GM12878 (cell line): ENCODE results near the gene C17orf50. TPM values are rescaled to one million over a fixed set of nuclear protein-coding genes. Genes with fewer than 3 reads are reported as not detected.
A peak's percentile ranks its signal among the peaks of the same experiment; 100 is the strongest.

Experiments
- ATAC-seq: fragments of 200-7000 bp; cut with Tn5 transposase; 3 replicates; pipeline ENCODE4 v1.9.1; 2020; ENCODE audit warnings: mild to moderate bottlenecking, moderate library complexity
- BruUV-seq: library from RNA; stranded (reverse); fragments of 400-500 nt; replicated peaks from 2 replicates; lab custom pipeline; 2021; lab: Mats Ljungman, UMichigan
- CTCF ChIA-PET: fragments of 300-600 bp; sonication (Branson Sonifier 250); formaldehyde crosslinking; extraction: SDS; loops from one replicate; lab custom pipeline; 2021; ENCODE audit warnings: inconsistent platforms; lab: Yijun Ruan, JAX
- POLR2A ChIA-PET: fragments of 350-600 bp; formaldehyde crosslinking; extraction: SDS; loops from one replicate; lab custom pipeline; 2021; ENCODE audit warnings: inconsistent platforms; lab: Charles Lee
- RAD21 ChIA-PET: fragments of 300-600 bp; sonication (Branson Sonifier 250); formaldehyde crosslinking; loops from one replicate; lab custom pipeline; 2023; ENCODE audit warnings: antibody characterized with exemption; ENCODE audit not compliant: unreplicated experiment; lab: Charles Lee
- SMC1A ChIA-PET: fragments of 300-600 bp; sonication (Branson Sonifier 250); formaldehyde crosslinking; loops from one replicate; lab custom pipeline; 2023; ENCODE audit not compliant: unreplicated experiment, uncharacterized antibody; lab: Charles Lee
- DNase-seq: peaks from one replicate; pipeline ENCODE4 v3.0.0-alpha.2; 2011; ENCODE audit warnings: low read depth, low spot score
- FAIRE-seq: peaks from 3 replicates; lab custom pipeline; 2011; peaks lifted over from hg19 to GRCh38; lab: Jason Lieb, UNC
- H2AFZ ChIP-seq: 2 replicates; pipeline ENCODE4 v1.6.0; 2011; ENCODE audit warnings: low read depth, low read length, control low read depth; ENCODE audit not compliant: control insufficient read depth
- H3K27ac ChIP-seq: 2 replicates; pipeline ENCODE4 v1.5.1; 2011; ENCODE audit warnings: control low read depth; ENCODE audit not compliant: control insufficient read depth, insufficient read depth
- H3K27me3 ChIP-seq, 2 experiments: replicated peaks in 1 of 2; 2 replicates each; pipeline versions ENCODE4 v1.6.0 to v1.6.1; 2011; ENCODE audit warnings: low read length in 1 of 2; ENCODE audit not compliant: control insufficient read depth in 2 of 2, insufficient read depth in 2 of 2
- H3K36me3 ChIP-seq, 2 experiments: 2 replicates each; pipeline ENCODE4 v1.5.1; 2011; ENCODE audit warnings: low read length in 1 of 2; ENCODE audit not compliant: control insufficient read depth in 2 of 2, insufficient read depth in 2 of 2
- H3K4me1 ChIP-seq: 2 replicates; pipeline ENCODE4 v1.6.1; 2011; ENCODE audit warnings: mild to moderate bottlenecking, low read length, moderate library complexity, mixed read lengths; ENCODE audit not compliant: control insufficient read depth, insufficient read depth
- H3K4me2 ChIP-seq: 2 replicates; pipeline ENCODE4 v1.6.0; 2011; ENCODE audit warnings: control low read depth; ENCODE audit not compliant: control insufficient read depth, insufficient read depth
- H3K4me3 ChIP-seq: fragments of 200-600 bp; sonication (generic); 2 replicates; pipeline ENCODE4 v1.5.1; 2016
- H3K79me2 ChIP-seq: 2 replicates; pipeline ENCODE4 v1.6.0; 2011; ENCODE audit warnings: low read length; ENCODE audit not compliant: control insufficient read depth, insufficient read depth
- H3K9ac ChIP-seq: 2 replicates; pipeline ENCODE4 v1.8.0; 2011; ENCODE audit warnings: low read length, control low read depth, mixed read lengths; ENCODE audit not compliant: control insufficient read depth, insufficient read depth
- H3K9me3 ChIP-seq: replicated peaks from 3 replicates; pipeline ENCODE4 v1.5.1; 2011; ENCODE audit warnings: mild to moderate bottlenecking, low read length; ENCODE audit not compliant: control insufficient read depth, insufficient read depth
- H4K20me1 ChIP-seq: 2 replicates; pipeline ENCODE4 v1.6.0; 2011; ENCODE audit not compliant: control insufficient read depth, insufficient read depth
- BMI1 ChIP-seq: fragments of 450-650 bp; IDR thresholded peaks from 2 replicates; pipeline ENCODE4 v1.6.1; 2016; ENCODE audit warnings: mild to moderate bottlenecking, moderate library complexity, borderline replicate concordance
- EGR1 ChIP-seq, 2 experiments: IDR thresholded peaks; 1 replicate in 1 of 2; 2 replicates in 1 of 2; pipeline ENCODE4 v1.6.1; 2011 to 2012; ENCODE audit warnings: low read depth in 2 of 2, low read length in 2 of 2, borderline replicate concordance in 1 of 2, mild to moderate bottlenecking in 1 of 2, moderate library complexity in 1 of 2
- POLR2AphosphoS5 ChIP-seq: IDR thresholded peaks from 2 replicates; pipeline ENCODE4 v1.6.1; 2011; ENCODE audit warnings: mild to moderate bottlenecking, low read length, inconsistent platforms
- RELA ChIP-seq: fragments of 450-650 bp; IDR thresholded peaks from 2 replicates; pipeline ENCODE4 v1.8.0; 2014; ENCODE audit warnings: borderline replicate concordance; ENCODE audit not compliant: partially characterized antibody
- SMARCA5 ChIP-seq: fragments of 450-650 bp; IDR thresholded peaks from 2 replicates; pipeline ENCODE4 v1.6.1; 2017; ENCODE audit warnings: mild to moderate bottlenecking
- TBL1XR1 ChIP-seq: IDR thresholded peaks from 2 replicates; pipeline ENCODE4 v1.6.1; 2012; ENCODE audit warnings: low read depth, low read length, improper control_type of control experiment
- WRNIP1 ChIP-seq: IDR thresholded peaks from 2 replicates; pipeline ENCODE4 v1.6.1; 2011; ENCODE audit warnings: low read depth, low read length, improper control_type of control experiment, borderline replicate concordance
- WGBS: methylation state at CpG from one replicate; pipeline ENCODE4 v1.1.6; 2016; ENCODE audit warnings: low lambda C conversion rate; ENCODE audit not compliant: insufficient replicate concordance, insufficient coverage; ENCODE audit errors: missing lambda C conversion rate; 5-methylcytosine and 5-hydroxymethylcytosine counted together
- in situ Hi-C: fragments of 300-500 bp; cut with MboI; formaldehyde crosslinking; loops from 9 replicates; pipeline ENCODE4 v1.14.3; 2018; ENCODE audit warnings: mixed read lengths
- intact Hi-C: fragments of 100-400 bp; cut with micrococcal nuclease; formaldehyde crosslinking; loops from one replicate; pipeline ENCODE4 v1.14.2; 2022; ENCODE audit not compliant: unreplicated experiment
- polyA plus RNA-seq, 11 experiments: library from polyadenylated mRNA; depleted of rRNA in 4 of 11; unstranded in 6 of 11; stranded (reverse) in 5 of 11; fragments of >200 nt; fragmentation: Nextera tagmentation in 4 of 11; fragmentation: Illumina TruSeq in 1 of 11; extraction: Ambion mirVana in 4 of 11; extraction: Trizol in 1 of 11; gene quantifications; 1 replicate in 1 of 11; 2 replicates in 10 of 11; pipeline versions ENCODE4 v1.2.1 to v1.2.3, GENCODE V29; 2011 to 2016; ENCODE audit warnings: inconsistent platforms in 2 of 11, missing spikeins in 2 of 11, low read depth in 1 of 11
- total RNA-seq, 4 experiments: library from RNA; depleted of rRNA in 3 of 4; stranded (reverse); fragments of >200 nt in 3 of 4; fragmentation: Illumina TruSeq in 1 of 4; extraction: Trizol in 1 of 4; gene quantifications; 2 replicates each; pipeline versions ENCODE4 v1.2.1 to v1.2.3, GENCODE V29; 2013 to 2021

Gene C17orf50
- total and polyA plus RNA-seq, 10 of the 15 experiments (the other 5 are each of a cell fraction or from before 2014, with no cell fraction given): 0.16 TPM; not detected in 9

GRCh38 chr17:35809855-35810461, 49.3 kb downstream of the C17orf50 start:
- SMC1A ChIA-PET: interaction anchor here (2.2 to 3.5 kb wide), 2 partner anchors 10 to 46 kb away, joined by 11 to 33 read pairs; no protein-coding TSS in a partner anchor
- Histone ChIP-seq H3K9ac (peak overlapping the region; percentile 84), H3K4me3 (peak overlapping the region; percentile 80), H2AFZ (peak overlapping the region; percentile 75; the same call in 1 of the 2 replicates), H4K20me1 (peaks cover 2% of the 10 kb centered on the region; the same call in 1 of the 2 replicates), H3K4me1 (peaks cover 4% of the 10 kb centered on the region), H3K9me3 (no peaks in the 10 kb centered on the region), H3K27me3 (no peaks in the 10 kb centered on the region), H3K36me3 (peaks cover 0 to 2% of the 10 kb centered on the region in 2 experiments; a peak in 1 of 4 replicates), H3K27ac (peak overlapping the region; percentile 94), H3K4me2 (peak overlapping the region; percentile 92), H3K79me2 (peaks cover 56% of the 10 kb centered on the region)
- 0 out of 2 replicates have a peak, but pooled peaks have one; percentile 23 for TF ChIP-seq WRNIP1
- TF ChIP-seq SMARCA5: no peak
- no peak for TF ChIP-seq TBL1XR1
- TF ChIP-seq POLR2AphosphoS5: 0 out of 2 replicates have a peak, but pooled peaks have one; percentile 4
- POLR2A ChIA-PET: interaction anchor here (0.9 to 3.2 kb wide), 6 partner anchors 19 to 734 kb away, joined by 3 to 24 read pairs (median 4); partner anchors contain the start of gene GGNBP2
- no peak for FAIRE-seq
- no peak for DNase-seq
- CTCF ChIA-PET: interaction anchor here (0.6 to 11.6 kb wide), 10 partner anchors 10 to 676 kb away, joined by 3 to 220 read pairs (median 4); partner anchors contain the start of gene C17orf50
- in situ Hi-C loops (loop anchor here (5.0 kb wide), 1 partner anchor 43 kb away; no protein-coding TSS in a partner anchor), intact Hi-C loops (loop anchor here (2.0 kb wide), 1 partner anchor 43 kb away; no protein-coding TSS in a partner anchor)
- RAD21 ChIA-PET: interaction anchor here (0.6 to 3.2 kb wide), 4 partner anchors 46 to 231 kb away, joined by 3 to 50 read pairs (median 6); partner anchors contain the start of gene PEX12
- no TSS peak for BruUV-seq
- WGBS: under 1% methylated on average over 20 of the region's 24 CpGs
- peak; percentile 18 for ATAC-seq

DNA sequence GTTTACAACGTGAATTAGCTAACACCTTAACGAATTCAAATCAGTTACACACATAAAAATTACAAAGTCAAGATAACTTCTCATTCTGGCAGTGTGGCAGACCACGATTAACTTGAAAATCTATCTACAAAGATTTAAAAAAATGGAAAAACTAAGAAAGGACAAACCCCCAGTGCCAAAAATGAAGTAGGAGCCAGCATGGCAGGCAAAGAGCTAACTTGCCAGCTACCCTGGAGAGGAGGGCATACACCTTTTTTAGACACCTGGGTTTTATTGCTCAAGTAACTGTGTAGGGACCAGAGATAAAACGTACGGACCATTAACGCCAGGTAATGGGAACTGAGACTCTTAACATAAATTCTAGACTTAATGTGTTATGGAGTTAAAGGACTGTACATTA, 51.1 kb downstream of the C17orf50 start:
- SMC1A ChIA-PET: interaction anchor here (1.2 to 2.2 kb wide), 4 partner anchors 8 to 120 kb away, joined by 3 to 11 read pairs (median 4); partner anchors contain the start of gene C17orf50

More for the DNA sequence above, 51.1 kb downstream of the C17orf50 start:
- peak overlapping the region; percentile 30; the same call in 1 of the 2 replicates for H3K4me3 ChIP-seq
- POLR2A ChIA-PET: interaction anchor here (0.7 to 0.8 kb wide), 2 partner anchors 19 to 48 kb away, joined by 3 to 5 read pairs; no protein-coding TSS in a partner anchor
- FAIRE-seq (no peak), DNase-seq (no peak), ATAC-seq (no peak)
- no peaks in the 10 kb centered on the region for H3K27me3 ChIP-seq
- 62% methylated on average over 6 of the region's 6 CpGs for WGBS
- TF ChIP-seq RELA: no peak
- no peak for TF ChIP-seq BMI1
- no peak for TF ChIP-seq EGR1 (IDR thresholded peaks at IDR 0.05; ENCODE audit: borderline replicate concordance in 1 of 2, low read depth in 2 of 2, low read length in 2 of 2)
- H3K27ac ChIP-seq: no peak overlapping the region
- BruUV-seq: no TSS peak
- in situ Hi-C loops (no loop called here), intact Hi-C loops (no loop called here)
- H3K36me3 ChIP-seq: peaks cover 0 to 4% of the 10 kb centered on the region in 2 experiments; a peak in 1 of 4 replicates
- H3K79me2 ChIP-seq: peaks cover 72% of the 10 kb centered on the region
- RAD21 ChIA-PET: no interaction called here
- no peak overlapping the region; the same call in 1 of the 2 replicates for H3K9ac ChIP-seq
- H4K20me1 ChIP-seq: peaks cover 2% of the 10 kb centered on the region; the same call in 1 of the 2 replicates
- CTCF ChIA-PET: interaction anchor here (1.3 to 11.6 kb wide), 4 partner anchors 13 to 64 kb away, joined by 3 to 220 read pairs (median 4); partner anchors contain the start of gene C17orf50
- H2AFZ ChIP-seq: no peak overlapping the region
- no peaks in the 10 kb centered on the region for H3K9me3 ChIP-seq
- peaks cover 4% of the 10 kb centered on the region for H3K4me1 ChIP-seq
- peak overlapping the region; percentile 46; the same call in 1 of the 2 replicates for H3K4me2 ChIP-seq
